H1 (cell line): ENCODE data around the gene ABHD14A. TPM values are rescaled to one million over a fixed set of nuclear protein-coding genes. Genes with fewer than 3 reads are reported as not detected.

ENCODE experiments used
- CHD1 ChIP-seq: IDR thresholded peaks from 2 replicates; pipeline ENCODE4 v1.6.1; 2012; ENCODE audit warnings: low read depth, low read length, improper control_type of control experiment
- CHD7 ChIP-seq: fragments of 300-600 bp; sonication (generic); IDR thresholded peaks from 2 replicates; pipeline ENCODE4 v1.7.1; 2012; ENCODE audit warnings: low read length, moderate library complexity, mild to moderate bottlenecking, inconsistent platforms; ENCODE audit not compliant: insufficient replicate concordance
- KDM5A ChIP-seq: fragments of 200-600 bp; IDR thresholded peaks from 2 replicates; pipeline ENCODE4 v1.7.1; 2012; ENCODE audit warnings: mild to moderate bottlenecking, low read length, inconsistent platforms, mixed read lengths
- MAX ChIP-seq: IDR thresholded peaks from 2 replicates; pipeline ENCODE4 v1.6.1; 2012; ENCODE audit warnings: inconsistent platforms
- POLR2AphosphoS5 ChIP-seq: IDR thresholded peaks from 2 replicates; pipeline ENCODE4 v1.6.1; 2011; ENCODE audit warnings: low read depth, low read length
- TAF7 ChIP-seq: optimal IDR thresholded peaks from 2 replicates; pipeline ENCODE3; 2011; ENCODE audit warnings: low read depth, mild to moderate bottlenecking, inconsistent platforms, low read length, moderate library complexity, borderline replicate concordance
- YY1 ChIP-seq: IDR thresholded peaks from 2 replicates; pipeline ENCODE4 v1.6.1; 2011; ENCODE audit warnings: low read depth, mild to moderate bottlenecking, low read length
- ZNF274 ChIP-seq: IDR thresholded peaks from 2 replicates; pipeline ENCODE4 v1.7.0; 2012; ENCODE audit warnings: low read length, borderline replicate concordance; ENCODE audit errors: extremely low read depth
- polyA plus RNA-seq, 7 experiments: library from polyadenylated mRNA; depleted of rRNA in 3 of 7; stranded (reverse) in 5 of 7; unstranded in 2 of 7; fragments of >200 nt in 5 of 7; fragments of 200-250 nt in 2 of 7; gene quantifications; 1 replicate in 5 of 7; 2 replicates in 1 of 7; 4 replicates in 1 of 7; pipeline versions ENCODE4 v1.2.1 to v1.2.3, GENCODE V29; 2011 to 2013; ENCODE audit warnings: missing spikeins in 2 of 7, mixed read lengths in 2 of 7
- total RNA-seq: library from RNA; stranded (reverse); fragmentation: NEBNext Ultra II Directional; extraction: Animal tissue kit (Norgen Biotek cat#: 25700); gene quantifications from 2 replicates; pipeline ENCODE4 v1.2.1, GENCODE V29; 2021

Gene ABHD14A
- total and polyA plus RNA-seq, 2 of the 8 experiments (the other 6 are each of a cell fraction or from before 2014, with no cell fraction given): 4.6 to 9.8 TPM

- TF ChIP-seq CHD7: no peak
- TF ChIP-seq MAX: no peak
- no peak for TF ChIP-seq TAF7
- no peak for TF ChIP-seq CHD1
- no peak for TF ChIP-seq POLR2AphosphoS5
- TF ChIP-seq YY1: no peak
- TF ChIP-seq KDM5A: no peak
- no peak for TF ChIP-seq ZNF274
- TF ChIP-seq, all 59 proteins: peak for 0
These were observed 12.7 kb downstream of the ABHD14A start (continued) for GRCh38 chr3:51987568-51987967.
